Mammary epithelial cell (primary cell): ENCODE data around the gene ZSCAN25.

Experiments
- EZH2 ChIP-seq: IDR thresholded peaks from 2 replicates; pipeline ENCODE4 v1.6.1; 2012; ENCODE audit warnings: low read length, inconsistent platforms, borderline replicate concordance
- TF ChIP-seq, protein P1 (sequence below), 2 donors: IDR thresholded peaks in 1 of 2; conservative IDR thresholded peaks in 1 of 2; 2 replicates each; pipeline ENCODE4 v1.5.1; 2011 to 2012; ENCODE audit warnings: inconsistent platforms in 2 of 2, low read length in 2 of 2, mild to moderate bottlenecking in 2 of 2, control low read depth in 1 of 2, low read depth in 1 of 2; ENCODE audit not compliant: insufficient read depth in 1 of 2; ENCODE audit errors: extremely low read depth in 1 of 2

GRCh38 chr7:99599836-99600235 lies 16.9 kb upstream of the ZSCAN25 start:
- TF ChIP-seq, protein P1, sequence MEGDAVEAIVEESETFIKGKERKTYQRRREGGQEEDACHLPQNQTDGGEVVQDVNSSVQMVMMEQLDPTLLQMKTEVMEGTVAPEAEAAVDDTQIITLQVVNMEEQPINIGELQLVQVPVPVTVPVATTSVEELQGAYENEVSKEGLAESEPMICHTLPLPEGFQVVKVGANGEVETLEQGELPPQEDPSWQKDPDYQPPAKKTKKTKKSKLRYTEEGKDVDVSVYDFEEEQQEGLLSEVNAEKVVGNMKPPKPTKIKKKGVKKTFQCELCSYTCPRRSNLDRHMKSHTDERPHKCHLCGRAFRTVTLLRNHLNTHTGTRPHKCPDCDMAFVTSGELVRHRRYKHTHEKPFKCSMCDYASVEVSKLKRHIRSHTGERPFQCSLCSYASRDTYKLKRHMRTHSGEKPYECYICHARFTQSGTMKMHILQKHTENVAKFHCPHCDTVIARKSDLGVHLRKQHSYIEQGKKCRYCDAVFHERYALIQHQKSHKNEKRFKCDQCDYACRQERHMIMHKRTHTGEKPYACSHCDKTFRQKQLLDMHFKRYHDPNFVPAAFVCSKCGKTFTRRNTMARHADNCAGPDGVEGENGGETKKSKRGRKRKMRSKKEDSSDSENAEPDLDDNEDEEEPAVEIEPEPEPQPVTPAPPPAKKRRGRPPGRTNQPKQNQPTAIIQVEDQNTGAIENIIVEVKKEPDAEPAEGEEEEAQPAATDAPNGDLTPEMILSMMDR (conservative IDR thresholded peaks at IDR 0.05 in 1 of 2, IDR thresholded peaks at IDR 0.05 in 1 of 2; ENCODE audit: extremely low read depth in 1 of 2, insufficient read depth in 1 of 2, low read depth in 1 of 2, low read length in 2 of 2): no peak
- TF ChIP-seq EZH2: no peak
